HG03025 (cell line): Measurements from ENCODE around the gene SPATA16.
"Not testable (repeated sequence)": the region's sequence is repeated elsewhere in the genome, so short reads cannot be mapped to it uniquely, and the experiment has no call there.

Experiments
- ATAC-seq: cut with Tn5 transposase; IDR thresholded peaks from one replicate; pipeline ENCODE4 v1.9.1; 2021; ENCODE audit warnings: mild to moderate bottlenecking, moderate library complexity; ENCODE audit not compliant: unreplicated experiment, low FRiP score

SPATA16 gene

GRCh38 chr3:172903642-172904320, 237.3 kb downstream of the SPATA16 start:
- no peak for ATAC-seq

GRCh38 chr3:172892158-172892557, 248.9 kb downstream of the SPATA16 start:
- ATAC-seq = no peak

DNA sequence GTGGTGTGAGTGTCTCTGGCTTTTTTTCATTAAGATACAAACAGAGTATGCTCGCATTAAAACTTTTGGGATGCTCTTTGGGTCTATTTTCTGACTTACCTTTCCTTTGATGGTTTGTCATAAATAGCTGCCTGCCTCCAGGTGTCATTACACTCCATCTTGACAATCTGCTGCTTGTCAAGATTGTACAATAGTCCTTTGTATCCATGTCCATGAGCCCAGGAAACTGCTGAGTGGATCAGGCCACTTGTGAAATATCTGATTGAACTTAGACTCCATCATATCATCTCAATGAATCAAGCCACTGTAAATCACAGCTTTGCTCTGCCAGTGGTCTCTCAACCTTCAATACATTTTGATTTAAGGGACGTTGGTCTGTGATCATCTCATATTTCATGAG, 255.3 kb downstream of the SPATA16 start:
- no peak for ATAC-seq

DNA sequence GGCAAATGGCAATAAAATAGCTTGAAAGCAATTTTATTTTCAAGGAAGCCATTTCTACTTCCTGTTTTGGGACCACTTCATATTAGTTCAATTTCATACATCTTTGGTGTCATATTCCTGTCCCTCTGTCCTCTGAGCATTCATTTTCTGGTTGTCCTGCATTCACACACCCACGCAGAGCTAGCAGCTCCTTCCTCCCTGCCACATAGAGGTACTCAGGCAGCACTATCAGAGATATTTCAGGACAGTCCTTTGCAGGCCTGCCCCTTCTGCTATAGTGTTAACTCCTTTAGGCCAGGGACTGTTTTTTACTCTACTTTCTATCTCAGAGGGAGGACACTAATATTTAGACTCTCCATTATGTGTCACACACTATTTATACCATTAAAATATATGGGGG, 258.5 kb downstream of the SPATA16 start:
- ATAC-seq = no peak

DNA sequence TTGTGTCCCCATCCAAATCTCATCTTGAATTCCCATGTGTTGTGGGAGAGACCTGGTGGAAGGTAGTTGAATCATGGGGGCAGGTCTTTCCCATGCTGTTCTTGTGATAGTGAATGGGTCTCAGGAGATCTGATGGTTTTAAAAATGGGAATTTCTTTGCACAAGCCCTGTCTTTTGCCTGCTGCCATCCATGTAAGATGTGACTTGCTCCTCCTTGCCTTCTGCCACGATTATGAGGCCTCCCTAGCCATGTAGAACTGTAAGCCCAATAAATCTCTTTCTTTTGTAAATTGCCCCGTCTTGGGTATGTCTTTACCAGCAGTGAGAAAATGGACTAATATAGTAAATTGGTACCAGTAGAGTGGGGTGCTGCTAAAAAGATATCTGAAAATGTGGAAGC, 261.7 kb downstream of the SPATA16 start:
- ATAC-seq = not testable (repeated sequence)

DNA sequence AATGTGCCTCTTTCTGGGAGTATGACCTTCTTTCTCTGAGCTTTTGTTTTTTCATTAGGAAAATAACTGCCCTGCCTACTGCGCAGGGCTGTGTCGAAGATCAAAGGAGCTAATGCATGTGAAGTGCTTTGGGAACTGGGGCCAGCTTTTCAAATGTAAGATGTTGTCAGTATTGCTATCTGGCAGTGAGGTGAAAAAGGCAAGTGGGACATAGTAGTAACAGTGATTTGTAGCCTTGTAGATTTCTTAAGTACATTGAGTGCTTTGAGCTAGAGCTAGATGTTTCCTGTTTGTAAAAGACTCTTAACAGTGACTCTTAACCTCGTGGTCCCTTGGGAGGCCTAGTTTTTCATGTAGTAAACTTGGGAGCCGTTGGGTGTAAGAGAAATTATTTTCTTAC, 264.0 kb downstream of the SPATA16 start:
- ATAC-seq = no peak

- no peak for ATAC-seq
These were observed 264.7 kb downstream of the SPATA16 start for GRCh38 chr3:172876297-172876696.

GRCh38 chr3:172875039-172875438, 266.0 kb downstream of the SPATA16 start:
- ATAC-seq = no peak

DNA sequence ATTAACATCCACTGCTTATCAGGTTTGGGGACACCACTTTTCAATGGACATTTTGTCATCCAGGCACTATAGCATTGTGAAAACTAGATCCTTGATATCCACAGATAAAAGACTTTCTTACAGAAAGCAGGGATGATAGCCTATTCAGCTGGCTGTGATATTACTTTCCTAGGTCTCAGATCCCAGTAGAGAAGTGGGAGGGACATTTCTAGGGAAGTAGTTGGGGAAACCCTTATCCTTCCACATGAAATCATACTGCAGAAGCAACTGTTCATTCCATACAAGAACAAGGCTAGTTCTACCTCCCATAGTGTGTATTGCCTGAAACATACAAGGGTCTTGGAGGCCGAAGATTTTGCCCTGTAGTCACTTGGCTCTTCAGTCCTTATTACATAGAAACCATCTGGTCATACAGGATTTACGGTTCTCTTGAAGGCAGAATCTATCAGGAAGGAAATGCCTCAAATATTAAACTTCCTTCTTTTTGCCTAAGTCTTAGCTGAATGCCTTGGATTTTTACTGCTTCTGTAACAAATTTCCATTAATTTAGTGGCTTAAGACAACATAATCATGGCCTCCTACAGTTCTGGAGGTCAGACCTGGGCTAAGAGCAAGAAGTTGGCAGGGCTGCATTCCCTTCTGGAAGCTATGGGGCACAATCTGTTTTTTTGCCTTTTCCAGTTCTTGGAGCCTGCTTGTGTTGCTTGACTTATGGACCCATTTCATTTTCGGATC, 271.1 kb downstream of the SPATA16 start:
- no peak for ATAC-seq

- no peak for ATAC-seq
These were observed 271.7 kb downstream of the SPATA16 start for GRCh38 chr3:172869368-172869771.

DNA sequence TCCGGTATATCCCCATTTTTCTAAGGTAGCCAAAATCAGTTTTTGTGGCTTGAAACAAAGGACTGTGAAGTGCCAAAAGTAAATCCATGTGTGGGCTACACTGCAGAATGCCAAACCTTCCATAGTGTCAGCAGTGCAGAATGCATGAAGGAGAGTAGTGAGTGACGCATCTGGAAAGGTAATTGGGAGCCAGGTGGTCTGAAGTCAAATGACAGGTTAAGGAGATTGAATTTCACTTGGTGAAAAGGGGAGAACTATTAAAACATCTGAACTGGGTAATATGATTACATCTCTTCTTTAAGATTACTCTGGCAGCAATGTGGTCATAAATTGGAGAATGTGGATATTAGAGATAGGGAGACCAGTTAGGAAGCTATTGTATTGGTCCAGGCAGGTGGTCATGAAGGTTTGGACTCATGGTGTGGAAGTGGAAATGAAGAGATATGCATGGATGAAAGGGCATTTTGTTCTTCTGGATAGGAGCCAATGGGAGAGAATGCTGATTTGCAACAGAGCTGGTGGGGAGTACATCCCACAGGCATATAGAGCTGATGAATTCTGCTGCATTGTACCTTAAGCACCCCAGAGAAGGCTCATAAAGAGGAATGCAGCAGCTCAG, 272.3 kb downstream of the SPATA16 start:
- ATAC-seq = no peak

GRCh38 chr3:172866726-172867350, 274.2 kb downstream of the SPATA16 start:
- ATAC-seq = not testable (repeated sequence)

DNA sequence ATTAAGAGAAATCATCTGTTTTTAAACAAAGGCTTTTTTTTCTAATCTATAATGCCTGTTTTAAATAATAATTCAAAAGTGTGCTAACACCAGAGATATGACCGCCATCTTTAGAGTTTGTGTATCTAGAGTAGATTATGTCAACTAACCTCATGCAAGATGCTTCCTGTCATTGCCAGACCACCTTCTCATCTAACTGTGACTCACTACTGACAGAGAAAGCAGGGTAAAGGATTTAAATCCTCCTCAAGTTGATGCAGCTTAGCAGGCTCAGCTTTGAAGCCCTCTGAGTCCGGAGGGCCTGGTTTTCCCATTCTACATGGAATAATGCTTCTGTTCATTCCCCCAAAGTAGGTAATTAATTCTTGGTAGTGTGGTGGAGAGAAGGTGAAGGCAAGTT, 282.0 kb downstream of the SPATA16 start:
- ATAC-seq = no peak

DNA sequence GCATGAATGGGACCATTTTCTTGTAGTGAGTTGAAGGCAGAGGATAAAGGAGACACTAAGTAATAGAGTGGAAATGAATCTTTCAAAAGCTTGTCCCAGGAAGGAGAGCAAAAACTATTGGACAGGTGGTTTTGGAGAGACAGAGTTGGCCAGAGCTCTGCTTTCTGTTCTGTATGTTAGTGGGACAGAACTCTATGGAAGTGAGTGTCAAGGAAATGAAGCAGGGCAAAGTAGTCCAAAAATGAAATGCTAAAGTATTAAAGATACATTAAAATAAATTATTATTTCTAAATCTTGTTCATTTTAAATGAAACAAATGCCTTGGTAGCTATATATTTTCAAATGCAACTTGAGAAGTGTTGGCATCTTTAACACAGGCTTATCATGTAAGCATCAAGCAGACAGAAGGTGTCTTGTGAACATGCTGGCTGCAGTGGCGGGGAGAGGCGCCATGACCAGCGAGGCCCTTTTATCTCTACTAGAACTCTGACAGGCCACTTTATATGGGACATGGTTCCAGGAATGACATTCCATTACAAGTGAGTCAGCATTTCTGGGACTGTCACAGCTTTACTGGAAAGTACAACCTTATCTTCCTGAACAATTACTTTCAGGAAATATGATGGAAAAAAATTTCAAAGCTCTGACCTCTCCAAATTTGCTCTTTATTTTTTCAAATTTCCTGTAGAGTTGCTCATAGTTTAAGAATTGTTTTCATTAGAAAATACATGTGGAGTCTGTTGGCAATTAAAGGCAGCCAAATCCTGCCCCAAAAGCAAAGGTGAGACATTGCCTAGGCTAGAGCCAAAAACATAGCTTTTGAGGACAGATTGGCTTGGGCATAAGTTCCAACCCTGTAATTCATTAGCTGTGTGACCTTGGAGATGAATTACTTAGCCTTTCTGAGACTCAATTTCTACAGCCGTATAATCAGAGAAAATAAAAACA, 284.0 kb downstream of the SPATA16 start:
- ATAC-seq = no peak

- ATAC-seq = no peak
These were observed 286.0 kb downstream of the SPATA16 start for GRCh38 chr3:172855037-172855436.

DNA sequence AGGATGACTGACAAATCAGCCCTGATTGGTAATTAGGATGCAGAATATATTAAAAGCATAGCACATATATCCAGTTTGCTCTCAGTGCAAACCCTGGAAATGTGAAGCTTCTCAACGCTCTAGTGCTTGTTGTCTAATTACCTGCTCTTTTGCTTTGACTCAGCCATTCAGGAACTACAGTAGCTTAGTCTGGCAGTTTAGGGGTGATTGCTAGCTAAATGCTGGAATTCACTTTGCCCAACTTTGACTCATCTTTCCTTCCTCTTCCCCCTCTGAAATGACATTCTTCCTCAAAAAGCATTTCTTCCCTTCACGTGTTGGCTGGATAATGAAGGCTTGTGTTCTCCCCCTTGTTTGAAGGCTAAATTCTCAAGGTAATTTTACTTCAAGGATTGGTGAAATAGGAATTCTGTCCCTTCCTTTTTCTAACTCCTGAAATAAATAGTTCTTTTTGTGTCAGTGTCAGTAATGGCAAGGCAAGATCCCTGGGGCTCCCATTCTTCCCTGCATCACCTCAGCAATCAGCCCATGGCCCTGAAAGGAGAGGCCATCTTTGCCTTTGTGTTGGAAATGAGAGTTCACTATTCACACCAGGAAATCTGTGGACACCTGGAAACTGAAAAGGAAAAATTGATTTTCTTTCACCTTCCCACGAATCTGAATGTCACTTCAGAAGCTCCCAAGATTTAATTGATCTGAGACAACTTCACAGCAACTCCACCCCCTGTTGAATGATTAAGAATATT, 286.9 kb downstream of the SPATA16 start:
- ATAC-seq = no peak

DNA sequence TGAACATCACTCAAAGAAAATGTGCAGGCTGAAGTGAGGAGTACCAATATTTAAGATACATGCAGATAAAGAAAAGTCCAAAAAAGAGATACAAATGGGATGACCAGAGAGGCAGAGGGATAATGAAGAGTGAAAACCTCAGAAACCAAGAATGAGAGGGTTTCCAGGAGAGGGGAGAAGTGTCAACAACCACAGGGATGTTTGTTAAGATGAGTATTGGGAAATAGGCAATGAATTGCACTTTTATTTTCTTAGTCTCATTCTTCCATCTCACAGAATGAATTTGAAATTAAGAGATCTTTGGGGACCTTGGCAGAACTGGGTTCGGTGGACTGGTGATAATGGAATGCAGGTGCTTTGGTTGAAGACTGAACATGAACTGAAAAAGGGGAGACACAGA, 288.0 kb downstream of the SPATA16 start:
- no peak for ATAC-seq

- ATAC-seq = no peak
These were observed 292.1 kb downstream of the SPATA16 start for GRCh38 chr3:172848910-172849309.

DNA sequence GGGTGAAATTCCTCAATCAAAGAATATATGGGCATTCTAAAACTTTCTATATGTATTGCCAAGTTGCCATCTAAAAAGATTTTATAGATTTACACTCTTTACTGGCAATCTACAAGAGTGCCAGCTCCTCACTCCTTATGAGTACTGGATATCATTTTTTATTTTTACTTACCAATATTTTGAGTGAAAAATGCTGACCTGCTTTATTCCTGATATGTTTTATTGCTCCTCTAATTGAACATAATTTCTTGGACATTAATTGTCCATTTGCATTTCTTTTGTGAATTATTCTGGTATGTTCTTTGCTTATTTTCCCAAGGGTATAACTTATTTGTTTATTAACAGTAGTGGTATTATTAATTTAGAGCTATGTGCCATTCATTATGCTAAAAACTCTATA, 293.7 kb downstream of the SPATA16 start:
- ATAC-seq = no peak

GRCh38 chr3:172846706-172847105, 294.3 kb downstream of the SPATA16 start:
- ATAC-seq = no peak
